HCT116 (cell line): Measurements from ENCODE around the gene PARVB. TPM values are rescaled to one million over a fixed set of nuclear protein-coding genes. Genes with fewer than 3 reads are reported as not detected.

ENCODE experiments used
- ATAC-seq: fragments of 200-7000 bp; cut with Tn5 transposase; 2 replicates; pipeline ENCODE4 v1.9.1; 2020; ENCODE audit warnings: mild to moderate bottlenecking, moderate library complexity
- BruUV-seq: library from RNA; stranded (reverse); fragments of 400-500 nt; replicated peaks from 2 replicates; lab custom pipeline; 2021; lab: Mats Ljungman, UMichigan
- CTCF ChIA-PET: fragments of 300-600 bp; sonication (Branson Sonifier 250); formaldehyde crosslinking; loops from one replicate; lab custom pipeline; 2021; ENCODE audit warnings: antibody characterized with exemption; lab: Charles Lee
- POLR2A ChIA-PET: fragments of 300-600, 350-600 bp; sonication (Branson Sonifier 250); formaldehyde crosslinking; loops from one replicate; lab custom pipeline; 2021; ENCODE audit warnings: antibody characterized with exemption; lab: Charles Lee
- RAD21 ChIA-PET, 2 experiments: fragments of 300-600 bp; sonication (Branson Sonifier 250); formaldehyde crosslinking; loops; one replicate each; lab custom pipeline; 2023; ENCODE audit warnings: low total read pairs in 2 of 2; ENCODE audit not compliant: uncharacterized antibody in 2 of 2, unreplicated experiment in 2 of 2, low non-redundant PET in 1 of 2; lab: Charles Lee
- DNase-seq: peaks from one replicate; pipeline ENCODE4 v3.0.0-alpha.2; 2010; ENCODE audit warnings: low read depth, low spot score
- H2AFZ ChIP-seq: fragments of 200-600 bp; shearing (Covaris generic), sonication (generic); 2 replicates; pipeline ENCODE4 v1.6.1; 2017; ENCODE audit warnings: low read depth, mixed run types, mixed read lengths, antibody characterized with exemption, low read length; ENCODE audit not compliant: poor library complexity, severe bottlenecking
- H3K27ac ChIP-seq: 2 replicates; pipeline ENCODE4 v1.5.1; 2012; ENCODE audit warnings: low read depth, low read length
- H3K27me3 ChIP-seq: fragments of 200-600 bp; sonication (generic); 2 replicates; pipeline ENCODE4 v1.6.1; 2016; ENCODE audit warnings: mixed run types, low read length, mixed read lengths; ENCODE audit not compliant: insufficient read depth
- H3K36me3 ChIP-seq, 2 experiments: fragments of 200-500 bp in 1 of 2; fragments of 200-600 bp in 1 of 2; sonication (Bioruptor generic) in 1 of 2; sonication (generic) in 1 of 2; 2 replicates each; pipeline versions ENCODE4 v1.5.1 to v1.6.1; 2014 to 2016; ENCODE audit warnings: low read length in 2 of 2, inconsistent platforms in 1 of 2, mixed read lengths in 1 of 2, mixed run types in 1 of 2; ENCODE audit not compliant: insufficient read depth in 2 of 2, control insufficient read depth in 1 of 2
- H3K4me1 ChIP-seq, 2 experiments: fragments of 200-600 bp in 1 of 2; sonication (generic) in 1 of 2; 2 replicates each; pipeline versions ENCODE4 v1.5.1 to v1.6.1; 2012 to 2017; ENCODE audit warnings: low read length in 2 of 2, inconsistent platforms in 1 of 2, mild to moderate bottlenecking in 1 of 2, mixed read lengths in 1 of 2, mixed run types in 1 of 2, moderate library complexity in 1 of 2; ENCODE audit not compliant: insufficient read depth in 2 of 2, control insufficient read depth in 1 of 2
- H3K4me2 ChIP-seq: fragments of 200-600 bp; sonication (generic); 2 replicates; pipeline ENCODE4 v1.6.1; 2017; ENCODE audit warnings: mixed run types, low read length, mixed read lengths
- H3K4me3 ChIP-seq, 2 experiments: fragments of 200-600 bp in 1 of 2; sonication (generic) in 1 of 2; replicated peaks in 1 of 2; 2 replicates each; pipeline ENCODE4 v1.5.1; 2011 to 2016; ENCODE audit warnings: low read length in 2 of 2, control low read depth in 1 of 2, low read depth in 1 of 2, mild to moderate bottlenecking in 1 of 2, mixed read lengths in 1 of 2, mixed run types in 1 of 2
- H3K79me2 ChIP-seq: fragments of 200-600 bp; sonication (generic); 2 replicates; pipeline ENCODE4 v1.6.1; 2017; ENCODE audit warnings: mild to moderate bottlenecking, mixed run types, low read length, moderate library complexity, mixed read lengths; ENCODE audit not compliant: insufficient read depth
- H3K9ac ChIP-seq: fragments of 200-600 bp; sonication (generic); 2 replicates; pipeline ENCODE4 v1.6.1; 2016; ENCODE audit warnings: low read length, mixed read lengths
- H3K9me2 ChIP-seq: fragments of 200-600 bp; sonication (generic), shearing (Covaris generic); 2 replicates; pipeline ENCODE4 v1.6.1; 2017; ENCODE audit warnings: mixed run types, mild to moderate bottlenecking, moderate library complexity; ENCODE audit not compliant: insufficient read depth
- H3K9me3 ChIP-seq, 2 experiments: fragments of 200-500 bp in 1 of 2; fragments of 200-600 bp in 1 of 2; sonication (Bioruptor generic) in 1 of 2; sonication (generic) in 1 of 2; 2 replicates each; pipeline ENCODE4 v1.6.1; 2014 to 2017; ENCODE audit warnings: low read length in 2 of 2, mixed read lengths in 2 of 2, inconsistent platforms in 1 of 2, low read depth in 1 of 2, mild to moderate bottlenecking in 1 of 2, mixed run types in 1 of 2, moderate library complexity in 1 of 2; ENCODE audit not compliant: control insufficient read depth in 1 of 2, insufficient read depth in 1 of 2
- H4K20me1 ChIP-seq: fragments of 200-600 bp; sonication (generic), shearing (Covaris generic); 2 replicates; pipeline ENCODE4 v1.6.1; 2017; ENCODE audit warnings: mixed run types, mild to moderate bottlenecking, moderate library complexity; ENCODE audit not compliant: insufficient read depth
- CBX3 ChIP-seq: IDR thresholded peaks from 2 replicates; pipeline ENCODE4 v1.6.1; 2012; ENCODE audit warnings: low read depth
- CEBPB ChIP-seq: IDR thresholded peaks from 2 replicates; pipeline ENCODE4 v1.6.1; 2012; ENCODE audit warnings: low read depth
- EGR1 ChIP-seq: IDR thresholded peaks from 2 replicates; pipeline ENCODE4 v1.6.1; 2012; ENCODE audit warnings: low read depth
- ELF1 ChIP-seq: IDR thresholded peaks from 2 replicates; pipeline ENCODE4 v1.6.1; 2012; ENCODE audit warnings: low read depth, borderline replicate concordance
- EZH2phosphoT487 ChIP-seq: fragments of 200-600 bp; IDR thresholded peaks from 2 replicates; pipeline ENCODE4 v1.6.1; 2018; ENCODE audit warnings: antibody characterized with exemption, borderline replicate concordance
- FOSL1 ChIP-seq: IDR thresholded peaks from 2 replicates; pipeline ENCODE4 v1.6.1; 2012; ENCODE audit warnings: low read depth
- POLR2A ChIP-seq: IDR thresholded peaks from 2 replicates; pipeline ENCODE4 v1.7.0; 2011; ENCODE audit warnings: borderline replicate concordance; ENCODE audit not compliant: insufficient read depth, insufficient read length; ENCODE audit errors: extremely low read depth
- POLR2AphosphoS5 ChIP-seq: IDR thresholded peaks from 2 replicates; pipeline ENCODE4 v1.6.1; 2011; ENCODE audit warnings: mild to moderate bottlenecking, low read depth, low read length, moderate library complexity
- RAD21 ChIP-seq: IDR thresholded peaks from 2 replicates; pipeline ENCODE4 v1.6.1; 2012; ENCODE audit warnings: low read depth, mild to moderate bottlenecking
- SRF ChIP-seq: IDR thresholded peaks from 2 replicates; pipeline ENCODE4 v1.6.1; 2012; ENCODE audit warnings: low read depth
- TCF7L2 ChIP-seq: IDR thresholded peaks from 2 replicates; pipeline ENCODE4 v1.7.0; 2011; ENCODE audit warnings: borderline replicate concordance, inconsistent platforms; ENCODE audit not compliant: insufficient read depth, insufficient read length; ENCODE audit errors: extremely low read depth
- YY1 ChIP-seq: IDR thresholded peaks from 2 replicates; pipeline ENCODE4 v1.6.1; 2011; ENCODE audit warnings: low read length, low read depth, moderate library complexity, mild to moderate bottlenecking; ENCODE audit not compliant: insufficient replicate concordance; ENCODE audit errors: extremely low read depth
- ZFX ChIP-seq: fragments of 450-650 bp; IDR thresholded peaks from 2 replicates; pipeline ENCODE4 v1.6.1; 2017
- ZNF274 ChIP-seq: fragments of 200-500 bp; sonication (Bioruptor generic); IDR thresholded peaks from 2 replicates; pipeline ENCODE4 v1.6.1; 2014; ENCODE audit warnings: mild to moderate bottlenecking, low read depth, low read length, inconsistent platforms
- intact Hi-C: fragments of 100-400 bp; cut with micrococcal nuclease; formaldehyde crosslinking; loops from 2 replicates; pipeline ENCODE4 v1.10.0; 2022
- total RNA-seq: library from RNA; stranded (reverse); gene quantifications from one replicate; pipeline ENCODE4 v1.2.1, GENCODE V29; 2021; ENCODE audit not compliant: unreplicated experiment
- TF ChIP-seq, protein P1 (sequence below): IDR thresholded peaks from 2 replicates; pipeline ENCODE4 v1.6.1; 2011; ENCODE audit warnings: mild to moderate bottlenecking, low read length, moderate library complexity; ENCODE audit not compliant: insufficient replicate concordance; ENCODE audit errors: extremely low read depth
- TF ChIP-seq, protein P2 (sequence below): IDR thresholded peaks from 2 replicates; pipeline ENCODE4 v1.6.1; 2012
- TF ChIP-seq, protein P3 (sequence below), 3 experiments: fragments of 200-600 bp in 1 of 3; sonication (generic) in 1 of 3; IDR thresholded peaks in 2 of 3; conservative IDR thresholded peaks in 1 of 3; 2 replicates each; pipeline ENCODE4 v1.5.1; 2012 to 2017; ENCODE audit warnings: low read depth in 2 of 3, low read length in 2 of 3, antibody characterized with exemption in 1 of 3, borderline replicate concordance in 1 of 3, control low read depth in 1 of 3, mild to moderate bottlenecking in 1 of 3, mixed read lengths in 1 of 3, mixed run types in 1 of 3, moderate library complexity in 1 of 3; ENCODE audit not compliant: insufficient read depth in 1 of 3

Gene PARVB
- total RNA-seq, 1 experiment from 2014 or later = 21.4 TPM

DNA sequence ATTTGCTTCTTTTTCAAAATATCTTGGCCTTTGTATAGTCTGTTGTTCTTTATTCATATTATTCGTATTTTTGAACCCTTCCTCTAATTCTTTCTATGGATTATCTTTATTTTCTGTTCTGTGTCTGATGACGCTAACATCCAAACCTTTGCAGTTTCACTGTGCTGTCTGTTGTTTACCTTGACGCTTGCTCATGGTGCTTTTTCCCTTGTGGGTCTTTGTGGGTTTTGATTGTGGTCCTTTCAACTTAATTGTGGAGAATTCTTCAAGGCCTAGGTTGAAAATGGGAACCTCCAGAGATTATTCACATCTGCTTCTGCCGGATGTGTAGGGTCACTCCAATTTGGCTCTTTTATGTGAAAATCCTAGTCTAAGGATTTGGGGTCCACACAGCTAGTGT is 191.2 kb downstream of the PARVB start:
- ChIA-PET RAD21 (no interaction called here), POLR2A (no interaction called here), CTCF (no interaction called here)
- no peak for TF ChIP-seq POLR2A
- H3K27me3 ChIP-seq = peaks cover under 1% of the 10 kb centered on the region; the same call in 1 of the 2 replicates
- ATAC-seq = no peak
- no peaks in the 10 kb centered on the region for H4K20me1 ChIP-seq
- H3K36me3 ChIP-seq = no peaks in the 10 kb centered on the region
- no peak overlapping the region for H3K9ac ChIP-seq
- peaks cover 0 to 6% of the 10 kb centered on the region in 2 experiments; a peak in 1 of 4 replicates for H3K9me3 ChIP-seq
- H2AFZ ChIP-seq = no peak overlapping the region
- H3K4me2 ChIP-seq = no peak overlapping the region
- H3K9me2 ChIP-seq = no peaks in the 10 kb centered on the region
- intact Hi-C loops = no loop called here
- H3K27ac ChIP-seq = no peak overlapping the region
- no peak for DNase-seq
- no peaks in the 10 kb centered on the region for H3K4me1 ChIP-seq
- H3K4me3 ChIP-seq = no peak overlapping the region
- H3K79me2 ChIP-seq = no peaks in the 10 kb centered on the region
- no TSS peak for BruUV-seq

DNA sequence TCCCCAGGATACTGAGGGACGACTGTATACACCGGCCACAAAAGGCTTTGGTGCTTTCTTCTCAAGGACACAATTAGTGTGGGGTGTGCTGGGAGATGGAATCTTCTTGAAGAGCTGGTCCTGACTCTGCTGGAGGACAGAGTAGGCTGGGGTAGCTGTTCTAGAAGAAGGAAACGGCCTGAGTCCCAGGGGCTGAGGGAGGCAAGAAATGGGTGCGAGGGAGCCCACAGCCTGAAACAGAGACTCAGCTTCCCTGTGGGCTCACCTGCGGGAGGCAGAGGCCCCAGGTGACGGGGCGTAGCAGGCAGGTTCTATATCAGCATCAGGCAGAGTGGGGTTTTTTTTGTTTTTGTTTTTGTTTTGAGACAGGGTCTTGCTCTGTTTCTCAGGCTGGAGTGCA is 193.2 kb downstream of the PARVB start:
- H2AFZ ChIP-seq = no peak overlapping the region
- H4K20me1 ChIP-seq = no peaks in the 10 kb centered on the region
- ChIA-PET RAD21 (no interaction called here), CTCF (no interaction called here), POLR2A (no interaction called here)
- H3K4me3 ChIP-seq = no peak overlapping the region
- H3K9ac ChIP-seq = no peak overlapping the region
- BruUV-seq = no TSS peak
- intact Hi-C loops = no loop called here
- H3K9me3 ChIP-seq = peaks cover 0 to 6% of the 10 kb centered on the region in 2 experiments; a peak in 1 of 4 replicates
- H3K9me2 ChIP-seq = no peaks in the 10 kb centered on the region
- H3K4me1 ChIP-seq = no peaks in the 10 kb centered on the region
- no peaks in the 10 kb centered on the region for H3K36me3 ChIP-seq
- DNase-seq (no peak), ATAC-seq (no peak)
- no peaks in the 10 kb centered on the region for H3K79me2 ChIP-seq
- H3K4me2 ChIP-seq = no peak overlapping the region
- no peaks in the 10 kb centered on the region; the same call in 1 of the 2 replicates for H3K27me3 ChIP-seq
- no peak overlapping the region for H3K27ac ChIP-seq
- no peak for TF ChIP-seq ZFX
- no peak for TF ChIP-seq ELF1
- no peak for TF ChIP-seq FOSL1
- no peak for TF ChIP-seq CEBPB
- TF ChIP-seq POLR2AphosphoS5 = no peak
- TF ChIP-seq, protein P1, sequence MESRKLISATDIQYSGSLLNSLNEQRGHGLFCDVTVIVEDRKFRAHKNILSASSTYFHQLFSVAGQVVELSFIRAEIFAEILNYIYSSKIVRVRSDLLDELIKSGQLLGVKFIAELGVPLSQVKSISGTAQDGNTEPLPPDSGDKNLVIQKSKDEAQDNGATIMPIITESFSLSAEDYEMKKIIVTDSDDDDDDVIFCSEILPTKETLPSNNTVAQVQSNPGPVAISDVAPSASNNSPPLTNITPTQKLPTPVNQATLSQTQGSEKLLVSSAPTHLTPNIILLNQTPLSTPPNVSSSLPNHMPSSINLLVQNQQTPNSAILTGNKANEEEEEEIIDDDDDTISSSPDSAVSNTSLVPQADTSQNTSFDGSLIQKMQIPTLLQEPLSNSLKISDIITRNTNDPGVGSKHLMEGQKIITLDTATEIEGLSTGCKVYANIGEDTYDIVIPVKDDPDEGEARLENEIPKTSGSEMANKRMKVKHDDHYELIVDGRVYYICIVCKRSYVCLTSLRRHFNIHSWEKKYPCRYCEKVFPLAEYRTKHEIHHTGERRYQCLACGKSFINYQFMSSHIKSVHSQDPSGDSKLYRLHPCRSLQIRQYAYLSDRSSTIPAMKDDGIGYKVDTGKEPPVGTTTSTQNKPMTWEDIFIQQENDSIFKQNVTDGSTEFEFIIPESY = no peak
- no peak for TF ChIP-seq ZNF274
- no peak for TF ChIP-seq YY1
- TF ChIP-seq EZH2phosphoT487 = no peak
- TF ChIP-seq, protein P2, sequence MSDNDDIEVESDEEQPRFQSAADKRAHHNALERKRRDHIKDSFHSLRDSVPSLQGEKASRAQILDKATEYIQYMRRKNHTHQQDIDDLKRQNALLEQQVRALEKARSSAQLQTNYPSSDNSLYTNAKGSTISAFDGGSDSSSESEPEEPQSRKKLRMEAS = no peak
- TF ChIP-seq, protein P3, sequence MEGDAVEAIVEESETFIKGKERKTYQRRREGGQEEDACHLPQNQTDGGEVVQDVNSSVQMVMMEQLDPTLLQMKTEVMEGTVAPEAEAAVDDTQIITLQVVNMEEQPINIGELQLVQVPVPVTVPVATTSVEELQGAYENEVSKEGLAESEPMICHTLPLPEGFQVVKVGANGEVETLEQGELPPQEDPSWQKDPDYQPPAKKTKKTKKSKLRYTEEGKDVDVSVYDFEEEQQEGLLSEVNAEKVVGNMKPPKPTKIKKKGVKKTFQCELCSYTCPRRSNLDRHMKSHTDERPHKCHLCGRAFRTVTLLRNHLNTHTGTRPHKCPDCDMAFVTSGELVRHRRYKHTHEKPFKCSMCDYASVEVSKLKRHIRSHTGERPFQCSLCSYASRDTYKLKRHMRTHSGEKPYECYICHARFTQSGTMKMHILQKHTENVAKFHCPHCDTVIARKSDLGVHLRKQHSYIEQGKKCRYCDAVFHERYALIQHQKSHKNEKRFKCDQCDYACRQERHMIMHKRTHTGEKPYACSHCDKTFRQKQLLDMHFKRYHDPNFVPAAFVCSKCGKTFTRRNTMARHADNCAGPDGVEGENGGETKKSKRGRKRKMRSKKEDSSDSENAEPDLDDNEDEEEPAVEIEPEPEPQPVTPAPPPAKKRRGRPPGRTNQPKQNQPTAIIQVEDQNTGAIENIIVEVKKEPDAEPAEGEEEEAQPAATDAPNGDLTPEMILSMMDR (IDR thresholded peaks at IDR 0.05 in 2 of 3, conservative IDR thresholded peaks at IDR 0.05 in 1 of 3; ENCODE audit: borderline replicate concordance in 1 of 3, insufficient read depth in 1 of 3, low read depth in 2 of 3, low read length in 2 of 3) = no peak
- TF ChIP-seq TCF7L2 = no peak
- TF ChIP-seq SRF = no peak
- no peak for TF ChIP-seq EGR1
- TF ChIP-seq RAD21 = no peak
- TF ChIP-seq CBX3 = no peak
